HCT116 (cell line): ENCODE data around the gene TPI1.
"Not testable (repeated sequence)": the region's sequence is repeated elsewhere in the genome, so short reads cannot be mapped to it uniquely, and the experiment has no call there.

Source experiments
- CEBPB ChIP-seq: IDR thresholded peaks from 2 replicates; pipeline ENCODE4 v1.6.1; 2012; ENCODE audit warnings: low read depth
- CTCF ChIP-seq, 3 experiments: fragments of 200-600 bp in 1 of 3; sonication (generic) in 1 of 3; IDR thresholded peaks in 2 of 3; conservative IDR thresholded peaks in 1 of 3; 2 replicates each; pipeline ENCODE4 v1.5.1; 2012 to 2017; ENCODE audit warnings: low read depth in 2 of 3, low read length in 2 of 3, antibody characterized with exemption in 1 of 3, borderline replicate concordance in 1 of 3, control low read depth in 1 of 3, mild to moderate bottlenecking in 1 of 3, mixed read lengths in 1 of 3, mixed run types in 1 of 3, moderate library complexity in 1 of 3; ENCODE audit not compliant: insufficient read depth in 1 of 3
- EGR1 ChIP-seq: IDR thresholded peaks from 2 replicates; pipeline ENCODE4 v1.6.1; 2012; ENCODE audit warnings: low read depth
- EZH2phosphoT487 ChIP-seq: fragments of 200-600 bp; IDR thresholded peaks from 2 replicates; pipeline ENCODE4 v1.6.1; 2018; ENCODE audit warnings: antibody characterized with exemption, borderline replicate concordance
- POLR2A ChIP-seq: IDR thresholded peaks from 2 replicates; pipeline ENCODE4 v1.7.0; 2011; ENCODE audit warnings: borderline replicate concordance; ENCODE audit not compliant: insufficient read depth, insufficient read length; ENCODE audit errors: extremely low read depth
- POLR2AphosphoS5 ChIP-seq: IDR thresholded peaks from 2 replicates; pipeline ENCODE4 v1.6.1; 2011; ENCODE audit warnings: mild to moderate bottlenecking, low read depth, low read length, moderate library complexity
- RAD21 ChIP-seq: IDR thresholded peaks from 2 replicates; pipeline ENCODE4 v1.6.1; 2012; ENCODE audit warnings: low read depth, mild to moderate bottlenecking
- SP1 ChIP-seq: IDR thresholded peaks from 2 replicates; pipeline ENCODE4 v1.6.1; 2012; ENCODE audit warnings: low read depth
- TCF7L2 ChIP-seq: IDR thresholded peaks from 2 replicates; pipeline ENCODE4 v1.7.0; 2011; ENCODE audit warnings: borderline replicate concordance, inconsistent platforms; ENCODE audit not compliant: insufficient read depth, insufficient read length; ENCODE audit errors: extremely low read depth
- YY1 ChIP-seq: IDR thresholded peaks from 2 replicates; pipeline ENCODE4 v1.6.1; 2011; ENCODE audit warnings: low read length, low read depth, moderate library complexity, mild to moderate bottlenecking; ENCODE audit not compliant: insufficient replicate concordance; ENCODE audit errors: extremely low read depth

DNA sequence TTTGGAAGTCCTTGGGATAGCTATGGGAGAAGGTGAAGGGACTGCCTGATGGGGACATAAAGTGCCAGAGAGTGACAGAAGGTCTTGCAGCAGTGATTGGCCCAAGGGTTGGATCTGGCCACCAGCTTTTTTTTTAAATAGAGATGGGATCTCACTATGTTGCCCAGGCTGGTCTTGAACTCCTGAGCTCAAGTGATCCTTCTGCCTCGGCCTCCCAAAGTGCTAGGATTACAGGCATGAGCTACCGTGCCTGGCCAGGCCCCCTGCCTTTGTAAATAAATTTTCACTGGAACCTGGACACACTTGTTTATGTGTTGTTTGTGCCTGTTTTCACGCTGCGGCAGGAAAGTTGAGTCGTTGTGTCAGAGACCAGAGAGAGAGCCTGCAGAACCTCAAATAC, 2.0 kb upstream of the TPI1 start:
- TF ChIP-seq YY1; CTCF (IDR thresholded peaks at IDR 0.05 in 2 of 3, conservative IDR thresholded peaks at IDR 0.05 in 1 of 3; ENCODE audit: borderline replicate concordance in 1 of 3, insufficient read depth in 1 of 3, low read depth in 2 of 3, low read length in 2 of 3); CEBPB; POLR2AphosphoS5; SP1; POLR2A; EGR1; EZH2phosphoT487; TCF7L2; RAD21: not testable (repeated sequence)
